ENCODE measurements around the gene AURKB.

Gene AURKB

GRCh38 chr17:8163978-8164814 is 46.2 kb downstream of the AURKB start:
- H4K20me1 ChIP-seq (ENCODE audit: insufficient read depth, low read length, poor library complexity, severe bottlenecking) = peaks cover 34% of the 10 kb centered on the region
- peak overlapping the region; percentile 95; the same call in 1 of the 2 replicates for H2AFZ ChIP-seq (ENCODE audit: low read length)
- H3K9me3 ChIP-seq (ENCODE audit: insufficient read depth, low read depth, low read length) = no peaks in the 10 kb centered on the region
- peak overlapping the region; percentile 94 for H3K9ac ChIP-seq (ENCODE audit: low read depth, low read length, poor library complexity, severe bottlenecking)
- peaks cover 39% of the 10 kb centered on the region for H3K79me2 ChIP-seq (ENCODE audit: insufficient read depth, low read length)
- H3K9me2 ChIP-seq (replicated peaks; ENCODE audit: low read depth, low read length) = no peaks in the 10 kb centered on the region
- no peaks in the 10 kb centered on the region for H3K36me3 ChIP-seq (ENCODE audit: insufficient read depth, low read length)
- TF ChIP-seq CTCF (conservative IDR thresholded peaks at IDR 0.05; ENCODE audit: low read length) (no peak), EZH2phosphoT487 (IDR thresholded peaks at IDR 0.05; ENCODE audit: borderline replicate concordance) (no peak)
- H3K27me3 ChIP-seq (ENCODE audit: insufficient read depth, low read length, poor library complexity, severe bottlenecking) = peaks cover 4% of the 10 kb centered on the region
- H3K4me1 ChIP-seq (ENCODE audit: insufficient read depth, low read length, poor library complexity, severe bottlenecking) = peaks cover 36% of the 10 kb centered on the region
- peaks cover 2% of the 10 kb centered on the region; the same call in 1 of the 2 replicates for H3F3A ChIP-seq (ENCODE audit: low read depth)
- peak overlapping the region; percentile 100 for H3K4me3 ChIP-seq (ENCODE audit: low read length, poor library complexity, severe bottlenecking)
- H3K4me2 ChIP-seq (ENCODE audit: low read depth, low read length, poor library complexity, severe bottlenecking) = peak overlapping the region; percentile 86

GRCh38 chr17:8162997-8163977 is 47.1 kb downstream of the AURKB start:
- H3K79me2 ChIP-seq (ENCODE audit: insufficient read depth, low read length) = peaks cover 40% of the 10 kb centered on the region
- H3K4me2 ChIP-seq (ENCODE audit: low read depth, low read length, poor library complexity, severe bottlenecking) = peak overlapping the region; percentile 86
- H3K27me3 ChIP-seq (ENCODE audit: insufficient read depth, low read length, poor library complexity, severe bottlenecking) = peaks cover 4% of the 10 kb centered on the region
- peak overlapping the region; percentile 95 for H2AFZ ChIP-seq (ENCODE audit: low read length)
- H3F3A ChIP-seq (ENCODE audit: low read depth) = peaks cover 6% of the 10 kb centered on the region; the same call in 1 of the 2 replicates
- TF ChIP-seq CTCF (conservative IDR thresholded peaks at IDR 0.05; ENCODE audit: low read length) (no peak), EZH2phosphoT487 (IDR thresholded peaks at IDR 0.05; ENCODE audit: borderline replicate concordance) (no peak)
- peak overlapping the region; percentile 94 for H3K9ac ChIP-seq (ENCODE audit: low read depth, low read length, poor library complexity, severe bottlenecking)
- peaks cover 41% of the 10 kb centered on the region for H4K20me1 ChIP-seq (ENCODE audit: insufficient read depth, low read length, poor library complexity, severe bottlenecking)
- no peaks in the 10 kb centered on the region for H3K9me2 ChIP-seq (replicated peaks; ENCODE audit: low read depth, low read length)
- peak overlapping the region; percentile 100 for H3K4me3 ChIP-seq (ENCODE audit: low read length, poor library complexity, severe bottlenecking)
- H3K9me3 ChIP-seq (ENCODE audit: insufficient read depth, low read depth, low read length) = no peaks in the 10 kb centered on the region
- no peaks in the 10 kb centered on the region for H3K36me3 ChIP-seq (ENCODE audit: insufficient read depth, low read length)
- H3K4me1 ChIP-seq (ENCODE audit: insufficient read depth, low read length, poor library complexity, severe bottlenecking) = peaks cover 36% of the 10 kb centered on the region

- TF ChIP-seq CTCF (conservative IDR thresholded peaks at IDR 0.05; ENCODE audit: low read length) (no peak), EZH2phosphoT487 (IDR thresholded peaks at IDR 0.05; ENCODE audit: borderline replicate concordance) (no peak)
- H3K9me3 ChIP-seq (ENCODE audit: insufficient read depth, low read depth, low read length) = no peaks in the 10 kb centered on the region
- peaks cover 40% of the 10 kb centered on the region for H3K79me2 ChIP-seq (ENCODE audit: insufficient read depth, low read length)
- peak within 1 kb of the TSS; percentile 98 for H3K4me2 ChIP-seq (ENCODE audit: low read depth, low read length, poor library complexity, severe bottlenecking)
- peaks cover 36% of the 10 kb centered on the region for H3K4me1 ChIP-seq (ENCODE audit: insufficient read depth, low read length, poor library complexity, severe bottlenecking)
- peaks cover 42% of the 10 kb centered on the region for H4K20me1 ChIP-seq (ENCODE audit: insufficient read depth, low read length, poor library complexity, severe bottlenecking)
- H3F3A ChIP-seq (ENCODE audit: low read depth) = peaks cover 7% of the 10 kb centered on the region; the same call in 1 of the 2 replicates
- peak within 1 kb of the TSS; percentile 95 for H2AFZ ChIP-seq (ENCODE audit: low read length)
- peak within 1 kb of the TSS; percentile 100 for H3K4me3 ChIP-seq (ENCODE audit: low read length, poor library complexity, severe bottlenecking)
- H3K9me2 ChIP-seq (replicated peaks; ENCODE audit: low read depth, low read length) = no peaks in the 10 kb centered on the region
- H3K9ac ChIP-seq (ENCODE audit: low read depth, low read length, poor library complexity, severe bottlenecking) = peak within 1 kb of the TSS; percentile 94
- no peaks in the 10 kb centered on the region for H3K36me3 ChIP-seq (ENCODE audit: insufficient read depth, low read length)
- H3K27me3 ChIP-seq (ENCODE audit: insufficient read depth, low read length, poor library complexity, severe bottlenecking) = peaks cover 4% of the 10 kb centered on the region
These were observed 48.0 kb downstream of the AURKB start, which contains the start of gene VAMP2 for GRCh38 chr17:8162233-8162996. VAMP2 (minus strand) TSS chr17:8162948; CDS start chr17:8162879, 69 bp downstream.
